Stimulated activated CD4-positive, alpha-beta T cell treated with anti-CD3 and anti-CD28 coated beads, Interleukin-2, amount 100 ng/mL, for 4 hours (primary cell): ENCODE data around the gene FRAT1.
"Not testable (repeated sequence)": the region's sequence is repeated elsewhere in the genome, so short reads cannot be mapped to it uniquely, and the experiment has no call there.

ENCODE experiments used
- DNase-seq: peaks from one replicate; pipeline ENCODE4 v3.0.0-alpha.2; 2020; ENCODE audit warnings: low read depth

Gene FRAT1

GRCh38 chr10:97318772-97319651, at the start of gene FRAT1:
TSS of gene FRAT1 (plus strand) at chr10:97319271. CDS start at chr10:97319454, 183 bp downstream.
- peak; percentile 81 for DNase-seq

GRCh38 chr10:97270523-97271154, 48.4 kb upstream of the FRAT1 start:
- no peak for DNase-seq

GRCh38 chr10:97273700-97274099, 45.4 kb upstream of the FRAT1 start:
- DNase-seq: no peak

- DNase-seq: no peak
These were observed 44.2 kb upstream of the FRAT1 start for GRCh38 chr10:97274828-97275227.

- no peak for DNase-seq
These were observed 41.5 kb upstream of the FRAT1 start for GRCh38 chr10:97277551-97277950.

- DNase-seq: no peak
These were observed 40.5 kb upstream of the FRAT1 start for GRCh38 chr10:97278491-97278989.

GRCh38 chr10:97279121-97279815, 39.8 kb upstream of the FRAT1 start:
- DNase-seq: no peak

GRCh38 chr10:97280783-97281182, 38.3 kb upstream of the FRAT1 start:
- no peak for DNase-seq

GRCh38 chr10:97290076-97290475, 29.0 kb upstream of the FRAT1 start:
- not testable (repeated sequence) for DNase-seq

GRCh38 chr10:97290576-97291356, 28.3 kb upstream of the FRAT1 start:
- not testable (repeated sequence) for DNase-seq

- no peak for DNase-seq
These were observed 27.5 kb upstream of the FRAT1 start for GRCh38 chr10:97291357-97292096.

GRCh38 chr10:97292097-97292861, 26.8 kb upstream of the FRAT1 start, which contains the start of gene ARHGAP19:
TSS of gene ARHGAP19 (minus strand) at chr10:97292637. CDS start at chr10:97292627, 10 bp downstream.
- DNase-seq: peak; percentile 94

- DNase-seq: no peak
These were observed 26.2 kb upstream of the FRAT1 start for GRCh38 chr10:97292862-97293198.

GRCh38 chr10:97297556-97298222, 21.4 kb upstream of the FRAT1 start:
- no peak for DNase-seq

- DNase-seq: no peak
These were observed 20.9 kb upstream of the FRAT1 start for GRCh38 chr10:97298223-97298571.

- no peak for DNase-seq
These were observed 18.1 kb upstream of the FRAT1 start for GRCh38 chr10:97300980-97301379.

GRCh38 chr10:97302088-97302791, 16.8 kb upstream of the FRAT1 start:
- DNase-seq: no peak

- DNase-seq: no peak
These were observed 11.6 kb upstream of the FRAT1 start for GRCh38 chr10:97307441-97307840.
